ENCODE measurements around the gene STK32C. TPM values are rescaled to one million over a fixed set of nuclear protein-coding genes. Genes with fewer than 3 reads are reported as not detected.

The STK32C gene
- total and polyA plus RNA-seq, 2 of the 4 experiments (the other 2 are of a cell fraction), result 5.0 to 8.3 TPM

GRCh38 chr10:132213917-132214316 lies 93.8 kb downstream of the STK32C start:
- no peak overlapping the region for H3K14ac ChIP-seq (replicated peaks; ENCODE audit: low read depth, low read length)
- no peak overlapping the region for H2AFZ ChIP-seq (replicated peaks; ENCODE audit: low read length, poor library complexity)
- CTCF ChIA-PET, result no interaction called here
- H3K27me3 ChIP-seq (ENCODE audit: control insufficient read depth, insufficient read depth, low read length), result no peaks in the 10 kb centered on the region
- no peak overlapping the region for H3K56ac ChIP-seq (ENCODE audit: extremely low read depth, insufficient read depth, low read length)
- no peak overlapping the region for H2BK5ac ChIP-seq (ENCODE audit: low read depth, low read length, poor library complexity, severe bottlenecking)
- dilution Hi-C loops (cut with HindIII; ENCODE audit: low sequenced_read_pairs, unreplicated experiment) (no loop called here), intact Hi-C loops (cut with micrococcal nuclease) (no loop called here), in situ Hi-C loops (cut with MboI; ENCODE audit: low sequenced_read_pairs) (no loop called here)
- H3K9me3 ChIP-seq (ENCODE audit: control insufficient read depth, insufficient read depth, low read length), result peaks cover 7% of the 10 kb centered on the region
- no peak overlapping the region for H3K4ac ChIP-seq (ENCODE audit: low read depth, low read length)
- H4K91ac ChIP-seq (ENCODE audit: insufficient read depth, low read depth, low read length), result no peak overlapping the region
- no peak overlapping the region for H2AK9ac ChIP-seq (replicated peaks; ENCODE audit: low read depth, low read length, poor library complexity)
- H3K9ac ChIP-seq (ENCODE audit: low read depth, low read length), result no peak overlapping the region
- H3K23ac ChIP-seq (ENCODE audit: low read depth, low read length), result no peak overlapping the region
- H3K4me3 ChIP-seq (ENCODE audit: insufficient read depth, low read depth, low read length), result no peak overlapping the region
- H3K4me2 ChIP-seq (ENCODE audit: low read depth, low read length), result no peak overlapping the region
- H2BK20ac ChIP-seq (ENCODE audit: low read depth, low read length), result no peak overlapping the region
- no peaks in the 10 kb centered on the region; the same call in 1 of the 2 replicates for H3K9me1 ChIP-seq (ENCODE audit: insufficient read depth, low read length)
- no peak overlapping the region for H4K8ac ChIP-seq (ENCODE audit: low read depth in 2 of 2, low read length in 2 of 2)
- H2BK15ac ChIP-seq (ENCODE audit: low read depth, low read length), result no peak overlapping the region
- no TSS peak for BruUV-seq (replicated peaks)
- ATAC-seq (ENCODE audit: low read depth) (no peak), DNase-seq (no peak)
- no CpG with 5 or more reads among the region's 4 CpGs for WGBS, 2 experiments (ENCODE audit: extremely low coverage in 2 of 2, insufficient read length in 1 of 2)
- no peak overlapping the region for H3K18ac ChIP-seq (ENCODE audit: low read depth, low read length)
- POLR2A ChIA-PET (ENCODE audit: unreplicated experiment), result interaction anchor here (0.6 kb wide), 1 partner anchor 44 kb away, joined by 5 read pairs; no protein-coding TSS in a partner anchor
- H4K5ac ChIP-seq (ENCODE audit: low read depth, low read length), result no peak overlapping the region
- H2AK5ac ChIP-seq (ENCODE audit: low read depth, low read length), result no peak overlapping the region
- TF ChIP-seq SMC3 (IDR thresholded peaks at IDR 0.05; ENCODE audit: low read depth, low read length), result no peak
- no peak for TF ChIP-seq BHLHE40 (IDR thresholded peaks at IDR 0.05; ENCODE audit: low read depth, low read length)
- no peak for TF ChIP-seq RAD21 (IDR thresholded peaks at IDR 0.05; ENCODE audit: low read length)
- TF ChIP-seq USF2 (IDR thresholded peaks at IDR 0.05; ENCODE audit: low read depth, low read length), result no peak
- TF ChIP-seq CTCF (conservative IDR thresholded peaks at IDR 0.05; ENCODE audit: low read depth, low read length), result no peak
- no peak for TF ChIP-seq MAFK (IDR thresholded peaks at IDR 0.05; ENCODE audit: low read depth, low read length)
- no peak for TF ChIP-seq RFX5 (IDR thresholded peaks at IDR 0.05; ENCODE audit: low read depth, low read length)
- TF ChIP-seq CEBPB (IDR thresholded peaks at IDR 0.05; ENCODE audit: low read depth, low read length), result no peak
- TF ChIP-seq RCOR1 (IDR thresholded peaks at IDR 0.05; ENCODE audit: insufficient replicate concordance, low read length), result no peak
- no peak for TF ChIP-seq CHD1 (IDR thresholded peaks at IDR 0.05; ENCODE audit: low read depth, low read length)
- no peak for TF ChIP-seq NFE2L2 (IDR thresholded peaks at IDR 0.05; ENCODE audit: low read depth, low read length)
- H3K4me1 ChIP-seq (ENCODE audit: control insufficient read depth, insufficient read depth, low read length), result no peaks in the 10 kb centered on the region
- no peaks in the 10 kb centered on the region for H3K36me3 ChIP-seq (ENCODE audit: control insufficient read depth, insufficient read depth, low read length)
- no peaks in the 10 kb centered on the region for H4K20me1 ChIP-seq (ENCODE audit: insufficient read depth, low read length)
- no peaks in the 10 kb centered on the region for H3K79me1 ChIP-seq (ENCODE audit: low read depth in 1 of 2, low read length in 2 of 2)
- H2BK120ac ChIP-seq (ENCODE audit: low read depth, low read length), result no peak overlapping the region
- H3K27ac ChIP-seq (ENCODE audit: insufficient read depth, low read length), result no peak overlapping the region
